CD4-positive, alpha-beta T cell (primary cell): ENCODE data around the gene SAG. TPM values are rescaled to one million over a fixed set of nuclear protein-coding genes. Genes with fewer than 3 reads are reported as not detected.

Experiments used
- ATAC-seq: fragments of 200-7000 bp; cut with Tn5 transposase; one replicate; pipeline ENCODE4 v1.10.0; 2022; ENCODE audit warnings: mild to moderate bottlenecking; ENCODE audit not compliant: poor library complexity
- CTCF ChIA-PET: fragments of 350-600 bp; sonication (Branson Sonifier 250); formaldehyde crosslinking; loops from one replicate; lab custom pipeline; 2021; ENCODE audit warnings: antibody characterized with exemption, inconsistent platforms; lab: Charles Lee
- POLR2A ChIA-PET: fragments of 350-600 bp; sonication (Branson Sonifier 250); formaldehyde crosslinking; loops from one replicate; lab custom pipeline; 2021; ENCODE audit warnings: antibody characterized with exemption, inconsistent platforms; lab: Charles Lee
- DNase-seq, 14 experiments: peaks; one replicate each; pipeline ENCODE4 v3.0.0-alpha.2; 2013 to 2020; ENCODE audit warnings: mixed read lengths in 2 of 14
- H3K27ac ChIP-seq, 2 donors: one replicate each; pipeline versions ENCODE4 v1.5.1 to v1.7.0; 2013; ENCODE audit warnings: low read length in 2 of 2, low read depth in 1 of 2, mild to moderate bottlenecking in 1 of 2
- H3K27me3 ChIP-seq, 2 experiments: 1 replicate in 1 of 2; 2 replicates in 1 of 2; pipeline versions ENCODE4 v1.6.1 to v1.7.0; 2013; ENCODE audit warnings: low read length in 2 of 2, control low read depth in 1 of 2, mild to moderate bottlenecking in 1 of 2, moderate library complexity in 1 of 2; ENCODE audit not compliant: insufficient read depth in 2 of 2, control insufficient read depth in 1 of 2
- H3K36me3 ChIP-seq: one replicate; pipeline ENCODE4 v1.6.1; 2013; ENCODE audit warnings: low read length, control low read depth; ENCODE audit not compliant: insufficient read depth
- H3K4me1 ChIP-seq: one replicate; pipeline ENCODE4 v1.6.1; 2013; ENCODE audit warnings: low read length, control low read depth; ENCODE audit not compliant: insufficient read depth
- H3K4me3 ChIP-seq: one replicate; pipeline ENCODE4 v1.5.1; 2013; ENCODE audit warnings: mild to moderate bottlenecking, low read length, moderate library complexity
- H3K9me3 ChIP-seq, 2 experiments: 1 replicate in 1 of 2; 2 replicates in 1 of 2; pipeline versions ENCODE4 v1.6.1 to v1.7.0; 2013; ENCODE audit warnings: low read length in 2 of 2, mild to moderate bottlenecking in 2 of 2, control low read depth in 1 of 2, moderate library complexity in 1 of 2; ENCODE audit not compliant: control insufficient read depth in 1 of 2, insufficient read depth in 1 of 2
- H3K27ac Mint-ChIP-seq: one replicate; pipeline ENCODE4 v1.8.0; 2020; ENCODE audit warnings: mixed read lengths
- H3K27me3 Mint-ChIP-seq: one replicate; pipeline ENCODE4 v1.8.0; 2021; ENCODE audit warnings: mixed read lengths
- H3K36me3 Mint-ChIP-seq: one replicate; pipeline ENCODE4 v1.8.0; 2021; ENCODE audit warnings: low read depth, mixed read lengths
- H3K4me1 Mint-ChIP-seq: one replicate; pipeline ENCODE4 v1.8.0; 2021; ENCODE audit warnings: low read depth, mixed read lengths
- H3K4me3 Mint-ChIP-seq: one replicate; pipeline ENCODE4 v1.8.0; 2020; ENCODE audit warnings: mild to moderate bottlenecking, mixed read lengths
- H3K9me3 Mint-ChIP-seq: one replicate; pipeline ENCODE4 v1.8.0; 2020; ENCODE audit warnings: mixed read lengths
- CTCF ChIP-seq: fragments of 200-600 bp; IDR thresholded peaks from one replicate; pipeline ENCODE4 v1.8.0; 2022; ENCODE audit warnings: antibody characterized with exemption, mild to moderate bottlenecking
- intact Hi-C, 2 experiments: fragments of 100-400 bp; cut with DNase I in 1 of 2; cut with micrococcal nuclease in 1 of 2; formaldehyde crosslinking; loops; one replicate each; pipeline versions ENCODE4 v1.15.1 to v1.9.0; 2023 to 2025; cut with DNase I, micrococcal nuclease
- total RNA-seq, 174 experiments: library from RNA in 2 of 174; stranded (reverse) in 2 of 174; gene quantifications; one replicate each; pipeline ENCODE4 v1.2.3 and lab custom pipeline; 2021 to 2026

The SAG gene
- total RNA-seq, 2 experiments from 2014 or later, result 0.03 to 0.22 TPM

- Mint-ChIP-seq H3K4me1 (peaks cover 36% of the 10 kb centered on the region), H3K36me3 (no peaks in the 10 kb centered on the region), H3K27me3 (no peaks in the 10 kb centered on the region), H3K27ac (no peak overlapping the region), H3K9me3 (no peaks in the 10 kb centered on the region), H3K4me3 (no peak overlapping the region)
- DNase-seq, result no peak
- Histone ChIP-seq H3K27me3 (no peaks in the 10 kb centered on the region), H3K36me3 (no peaks in the 10 kb centered on the region), H3K27ac (no peak overlapping the region), H3K9me3 (no peaks in the 10 kb centered on the region), H3K4me1 (peaks cover 15% of the 10 kb centered on the region), H3K4me3 (no peak overlapping the region)
- ChIA-PET POLR2A (no interaction called here), CTCF (no interaction called here)
- intact Hi-C loops, result no loop called here
- TF ChIP-seq CTCF, result no peak
- no peak for ATAC-seq
These were observed 38.8 kb downstream of the SAG start for GRCh38 chr2:233346376-233346775.

GRCh38 chr2:233346930-233347329 lies 39.3 kb downstream of the SAG start:
- Histone ChIP-seq H3K27me3 (no peaks in the 10 kb centered on the region), H3K4me3 (no peak overlapping the region), H3K9me3 (no peaks in the 10 kb centered on the region), H3K27ac (no peak overlapping the region), H3K4me1 (peaks cover 15% of the 10 kb centered on the region), H3K36me3 (no peaks in the 10 kb centered on the region)
- Mint-ChIP-seq H3K27ac (no peak overlapping the region), H3K27me3 (no peaks in the 10 kb centered on the region), H3K4me3 (no peak overlapping the region), H3K4me1 (peaks cover 36% of the 10 kb centered on the region), H3K36me3 (no peaks in the 10 kb centered on the region), H3K9me3 (no peaks in the 10 kb centered on the region)
- ATAC-seq (no peak), DNase-seq (no peak)
- intact Hi-C loops, result no loop called here
- ChIA-PET CTCF (no interaction called here), POLR2A (no interaction called here)
- TF ChIP-seq CTCF, result no peak

- no peak for ATAC-seq
- peaks cover 26% of the 10 kb centered on the region for H3K4me1 ChIP-seq
- no peaks in the 10 kb centered on the region for H3K36me3 ChIP-seq
- ChIA-PET CTCF (no interaction called here), POLR2A (no interaction called here)
- H3K27ac ChIP-seq, result no peak overlapping the region
- no peak for TF ChIP-seq CTCF
- Mint-ChIP-seq H3K27ac (peak overlapping the region; percentile 32), H3K36me3 (peaks cover 4% of the 10 kb centered on the region), H3K27me3 (no peaks in the 10 kb centered on the region), H3K4me1 (peaks cover 51% of the 10 kb centered on the region), H3K4me3 (peak overlapping the region; percentile 44), H3K9me3 (no peaks in the 10 kb centered on the region)
- H3K9me3 ChIP-seq, result no peaks in the 10 kb centered on the region
- DNase-seq, result peak in 1 of 14 experiments; percentile 29
- no peak overlapping the region for H3K4me3 ChIP-seq
- intact Hi-C loops, result no loop called here
- no peaks in the 10 kb centered on the region for H3K27me3 ChIP-seq
These were observed 41.7 kb downstream of the SAG start for GRCh38 chr2:233349005-233349998.
